Upper lobe of right lung (tissue), 1 donor: ENCODE results near the gene VPS13D. TPM values are rescaled to one million over a fixed set of nuclear protein-coding genes. Genes with fewer than 3 reads are reported as not detected.
A peak's percentile ranks its signal among the peaks of the same experiment; 100 is the strongest.

Source experiments
- ATAC-seq: fragments of 200-7000 bp; cut with Tn5 transposase; one replicate; pipeline ENCODE4 v1.9.1; 2020; ENCODE audit warnings: mild to moderate bottlenecking, moderate library complexity
- DNase-seq: peaks from one replicate; pipeline ENCODE4 v3.0.0-alpha.2; 2020
- H3K27ac ChIP-seq: fragments of 200-600 bp; one replicate; pipeline ENCODE4 v1.8.0; 2022
- H3K27me3 ChIP-seq: fragments of 200-600 bp; one replicate; pipeline ENCODE4 v1.8.0; 2022; ENCODE audit warnings: mild to moderate bottlenecking
- H3K36me3 ChIP-seq: fragments of 200-600 bp; one replicate; pipeline ENCODE4 v1.8.0; 2022
- H3K4me1 ChIP-seq: fragments of 200-600 bp; one replicate; pipeline ENCODE4 v1.8.0; 2022
- H3K4me3 ChIP-seq: fragments of 200-600 bp; one replicate; pipeline ENCODE4 v1.8.0; 2022; ENCODE audit warnings: mild to moderate bottlenecking
- H3K9me3 ChIP-seq: fragments of 200-600 bp; one replicate; pipeline ENCODE4 v1.8.0; 2022
- intact Hi-C: fragments of 100-400 bp; cut with DNase I; formaldehyde crosslinking; loops from one replicate; pipeline ENCODE4 v1.11.0; 2022
- total RNA-seq: library from RNA; stranded (reverse); fragmentation: NEBNext Ultra II Directional; extraction: Animal tissue kit (Norgen Biotek cat#: 25700); gene quantifications from one replicate; pipeline ENCODE4 v1.2.1, GENCODE V29; 2021
- TF ChIP-seq, protein P1 (sequence below): fragments of 200-600 bp; IDR thresholded peaks from one replicate; pipeline ENCODE4 v1.8.0; 2022; ENCODE audit warnings: antibody characterized with exemption
- donor health status: DM: no; HTN: yes; CAD: no; lungs with severe emphysema.

The VPS13D gene
- total RNA-seq, 1 donor from 2014 or later = 74.7 TPM

DNA sequence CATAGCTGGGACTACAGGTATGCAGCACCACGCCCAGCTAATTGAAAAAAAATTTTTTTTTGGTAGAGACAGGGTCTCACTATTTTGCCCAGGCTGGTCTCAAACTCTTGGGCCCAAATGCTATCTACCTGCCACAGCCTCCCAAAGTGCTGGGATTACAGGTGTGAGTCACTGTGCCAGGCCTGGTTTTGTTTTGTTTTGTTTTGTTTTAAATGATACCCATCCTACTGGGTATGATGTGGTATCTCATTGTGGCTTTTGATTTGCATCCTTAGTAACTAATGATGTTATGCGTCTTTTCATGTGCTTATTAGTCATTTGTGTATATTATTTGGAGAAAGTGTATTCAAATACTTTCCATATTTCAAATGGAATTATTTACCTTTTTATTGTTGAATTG is 142.3 kb downstream of the VPS13D start:
- Histone ChIP-seq H3K27me3 (no peaks in the 10 kb centered on the region), H3K36me3 (peaks cover 55% of the 10 kb centered on the region), H3K4me3 (no peak overlapping the region), H3K4me1 (peaks cover 8% of the 10 kb centered on the region), H3K27ac (no peak overlapping the region), H3K9me3 (no peaks in the 10 kb centered on the region)
- ATAC-seq (no peak), DNase-seq (no peak)
- TF ChIP-seq, protein P1, sequence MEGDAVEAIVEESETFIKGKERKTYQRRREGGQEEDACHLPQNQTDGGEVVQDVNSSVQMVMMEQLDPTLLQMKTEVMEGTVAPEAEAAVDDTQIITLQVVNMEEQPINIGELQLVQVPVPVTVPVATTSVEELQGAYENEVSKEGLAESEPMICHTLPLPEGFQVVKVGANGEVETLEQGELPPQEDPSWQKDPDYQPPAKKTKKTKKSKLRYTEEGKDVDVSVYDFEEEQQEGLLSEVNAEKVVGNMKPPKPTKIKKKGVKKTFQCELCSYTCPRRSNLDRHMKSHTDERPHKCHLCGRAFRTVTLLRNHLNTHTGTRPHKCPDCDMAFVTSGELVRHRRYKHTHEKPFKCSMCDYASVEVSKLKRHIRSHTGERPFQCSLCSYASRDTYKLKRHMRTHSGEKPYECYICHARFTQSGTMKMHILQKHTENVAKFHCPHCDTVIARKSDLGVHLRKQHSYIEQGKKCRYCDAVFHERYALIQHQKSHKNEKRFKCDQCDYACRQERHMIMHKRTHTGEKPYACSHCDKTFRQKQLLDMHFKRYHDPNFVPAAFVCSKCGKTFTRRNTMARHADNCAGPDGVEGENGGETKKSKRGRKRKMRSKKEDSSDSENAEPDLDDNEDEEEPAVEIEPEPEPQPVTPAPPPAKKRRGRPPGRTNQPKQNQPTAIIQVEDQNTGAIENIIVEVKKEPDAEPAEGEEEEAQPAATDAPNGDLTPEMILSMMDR = no peak
- intact Hi-C loops = no loop called here

DNA sequence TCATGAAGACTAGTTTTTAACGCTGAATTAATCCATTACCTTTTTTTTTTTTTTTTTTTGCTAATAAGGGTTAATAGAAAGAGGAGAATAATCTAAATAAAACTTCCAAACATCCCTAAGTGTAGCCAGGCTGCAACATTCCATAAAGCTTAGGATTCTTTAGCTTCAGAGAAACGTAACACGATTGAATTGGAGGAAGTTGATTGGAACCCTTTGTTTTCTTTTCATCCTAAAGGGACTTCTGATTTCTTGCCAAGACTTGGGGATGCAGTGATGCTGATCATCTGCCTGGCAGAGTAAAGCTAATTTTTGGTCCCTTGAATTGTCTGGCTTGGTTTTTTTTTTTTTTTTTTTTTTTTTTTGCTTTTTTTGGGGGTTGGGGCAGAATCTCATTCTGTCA is 142.9 kb downstream of the VPS13D start:
- Histone ChIP-seq H3K27ac (no peak overlapping the region), H3K27me3 (no peaks in the 10 kb centered on the region), H3K9me3 (no peaks in the 10 kb centered on the region), H3K36me3 (peaks cover 55% of the 10 kb centered on the region), H3K4me1 (peaks cover 8% of the 10 kb centered on the region), H3K4me3 (no peak overlapping the region)
- TF ChIP-seq, protein P1 = no peak
- ATAC-seq (no peak), DNase-seq (no peak)
- intact Hi-C loops = no loop called here

DNA sequence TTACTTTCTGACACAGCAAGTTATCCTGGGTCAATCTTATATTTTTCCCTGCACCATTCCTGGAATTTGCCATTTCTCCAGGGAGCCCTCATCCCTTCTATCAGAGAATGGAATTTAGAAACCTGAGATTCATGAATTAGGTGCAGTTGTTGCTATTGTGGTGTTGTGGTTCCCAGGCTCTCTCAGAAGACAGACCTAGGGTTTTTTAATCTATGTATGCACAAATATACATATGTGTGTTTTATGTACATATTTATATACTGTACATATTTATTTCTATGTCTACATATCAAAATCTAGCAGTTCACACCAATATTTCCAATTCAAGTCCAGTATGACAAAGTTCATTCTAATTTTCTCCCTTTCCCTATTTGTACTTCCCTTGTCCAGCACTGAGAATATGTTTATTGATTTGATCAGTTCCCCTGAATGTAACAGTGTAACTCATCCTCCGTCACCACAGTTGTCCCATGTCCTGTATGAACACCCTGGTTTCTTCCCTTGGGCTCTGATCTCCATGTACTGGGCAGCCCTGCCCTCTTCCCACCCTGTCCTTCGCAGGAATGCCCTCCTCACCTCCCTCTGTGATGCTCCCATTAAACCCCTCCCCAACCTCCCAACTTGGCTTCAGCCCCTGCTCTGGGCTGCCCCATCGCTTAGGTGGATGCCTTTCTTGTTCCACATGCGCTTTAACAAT is 145.5 kb downstream of the VPS13D start:
- intact Hi-C loops = no loop called here
- Histone ChIP-seq H3K9me3 (no peaks in the 10 kb centered on the region), H3K36me3 (peaks cover 55% of the 10 kb centered on the region), H3K4me1 (peaks cover 8% of the 10 kb centered on the region), H3K27me3 (no peaks in the 10 kb centered on the region), H3K4me3 (no peak overlapping the region), H3K27ac (no peak overlapping the region)
- DNase-seq (no peak), ATAC-seq (no peak)
- TF ChIP-seq, protein P1 = no peak

DNA sequence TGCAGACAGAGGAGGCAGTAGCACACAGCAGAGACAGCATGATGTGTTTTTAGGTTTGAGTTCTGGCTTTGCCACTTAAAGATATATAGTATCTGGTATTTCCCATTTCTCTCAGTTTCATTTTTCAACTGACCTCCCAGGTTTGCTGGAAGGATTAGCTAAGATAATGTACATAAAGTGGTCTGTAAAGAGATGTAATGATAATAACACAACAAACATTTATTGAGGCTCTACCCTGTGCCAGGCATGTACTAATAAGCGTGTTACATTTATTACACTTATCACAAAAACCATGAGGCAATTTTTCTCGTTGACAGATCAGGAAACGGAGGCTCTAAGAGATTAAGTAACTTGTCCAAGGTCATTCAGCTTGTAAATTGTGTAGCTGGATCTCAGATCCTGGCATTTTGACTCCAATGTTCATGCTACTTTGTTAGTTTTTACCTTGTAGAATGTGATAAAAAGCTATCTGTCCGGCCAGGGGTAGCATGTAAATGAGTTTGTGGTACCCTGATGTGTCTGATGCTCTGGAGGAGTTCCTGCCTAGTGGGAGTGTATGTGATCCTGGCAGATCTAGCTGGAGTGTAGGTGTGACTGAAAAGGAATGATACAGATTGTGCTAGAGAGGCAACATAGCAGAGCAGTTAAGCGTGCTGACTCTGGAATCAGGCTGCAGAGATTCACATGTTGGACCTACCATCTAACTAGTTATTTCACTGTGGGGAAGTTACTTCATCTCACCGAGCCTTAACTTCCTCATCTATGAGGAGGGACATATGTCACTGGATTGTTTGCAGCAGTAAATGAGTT is 146.6 kb downstream of the VPS13D start:
- Histone ChIP-seq H3K27me3 (no peaks in the 10 kb centered on the region), H3K4me1 (peaks cover 17% of the 10 kb centered on the region), H3K9me3 (no peaks in the 10 kb centered on the region), H3K36me3 (peaks cover 61% of the 10 kb centered on the region), H3K27ac (no peak overlapping the region), H3K4me3 (no peak overlapping the region)
- TF ChIP-seq, protein P1 = no peak
- intact Hi-C loops = no loop called here
- peak; percentile 87 for ATAC-seq
- no peak for DNase-seq

DNA sequence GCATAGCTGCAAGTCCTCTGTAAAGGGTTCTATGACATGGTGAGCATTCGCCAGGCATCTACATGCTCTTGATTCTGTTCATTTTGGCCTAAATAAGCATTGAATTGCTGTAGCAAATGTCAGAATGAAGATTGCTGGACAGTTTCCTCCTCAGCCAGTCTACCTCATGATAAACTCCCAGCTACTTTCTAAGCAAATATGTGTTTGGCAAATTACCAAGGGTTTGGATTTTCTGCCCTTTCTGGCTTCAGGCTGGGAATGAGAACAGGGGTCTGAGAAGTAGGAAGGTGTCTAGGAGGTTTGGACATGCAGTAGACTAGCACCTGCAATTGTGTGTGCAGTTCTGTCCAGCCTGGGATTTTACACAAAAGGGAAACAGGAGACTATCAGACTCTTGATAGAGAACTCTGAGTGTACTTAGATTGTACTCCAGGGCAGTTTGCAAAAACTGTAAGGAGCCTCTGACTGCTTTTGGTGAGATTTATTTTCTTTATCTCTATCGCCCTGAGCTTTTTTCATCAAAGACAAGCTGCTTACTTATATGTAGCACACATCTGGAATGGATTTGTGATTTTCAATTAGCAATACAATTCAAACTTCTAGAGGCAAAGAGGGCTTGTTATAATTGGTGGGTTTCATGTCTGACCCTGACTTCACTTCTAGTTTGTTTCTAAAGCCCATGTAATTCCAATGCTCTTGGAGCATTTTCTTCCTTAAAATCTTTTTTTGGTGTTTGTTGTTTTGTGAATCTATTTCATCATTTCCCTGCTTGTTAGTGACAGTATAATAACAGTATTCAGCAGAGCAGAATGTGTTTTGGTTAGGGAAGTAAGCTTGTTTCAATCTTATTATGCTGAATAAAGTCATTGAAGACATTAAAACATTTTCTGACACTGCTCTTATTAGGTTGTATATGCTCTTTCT is 150.8 kb downstream of the VPS13D start:
- TF ChIP-seq, protein P1 = no peak
- H3K4me1 ChIP-seq = peaks cover 17% of the 10 kb centered on the region
- H3K27ac ChIP-seq = peak overlapping the region; percentile 31
- intact Hi-C loops = no loop called here
- no peaks in the 10 kb centered on the region for H3K9me3 ChIP-seq
- peaks cover 60% of the 10 kb centered on the region for H3K36me3 ChIP-seq
- H3K27me3 ChIP-seq = no peaks in the 10 kb centered on the region
- DNase-seq = no peak
- no peak overlapping the region for H3K4me3 ChIP-seq
- no peak for ATAC-seq
